ENCODE data around the gene EIF1.
A peak's percentile ranks its signal among the peaks of the same experiment; 100 is the strongest.

EIF1 gene

DNA sequence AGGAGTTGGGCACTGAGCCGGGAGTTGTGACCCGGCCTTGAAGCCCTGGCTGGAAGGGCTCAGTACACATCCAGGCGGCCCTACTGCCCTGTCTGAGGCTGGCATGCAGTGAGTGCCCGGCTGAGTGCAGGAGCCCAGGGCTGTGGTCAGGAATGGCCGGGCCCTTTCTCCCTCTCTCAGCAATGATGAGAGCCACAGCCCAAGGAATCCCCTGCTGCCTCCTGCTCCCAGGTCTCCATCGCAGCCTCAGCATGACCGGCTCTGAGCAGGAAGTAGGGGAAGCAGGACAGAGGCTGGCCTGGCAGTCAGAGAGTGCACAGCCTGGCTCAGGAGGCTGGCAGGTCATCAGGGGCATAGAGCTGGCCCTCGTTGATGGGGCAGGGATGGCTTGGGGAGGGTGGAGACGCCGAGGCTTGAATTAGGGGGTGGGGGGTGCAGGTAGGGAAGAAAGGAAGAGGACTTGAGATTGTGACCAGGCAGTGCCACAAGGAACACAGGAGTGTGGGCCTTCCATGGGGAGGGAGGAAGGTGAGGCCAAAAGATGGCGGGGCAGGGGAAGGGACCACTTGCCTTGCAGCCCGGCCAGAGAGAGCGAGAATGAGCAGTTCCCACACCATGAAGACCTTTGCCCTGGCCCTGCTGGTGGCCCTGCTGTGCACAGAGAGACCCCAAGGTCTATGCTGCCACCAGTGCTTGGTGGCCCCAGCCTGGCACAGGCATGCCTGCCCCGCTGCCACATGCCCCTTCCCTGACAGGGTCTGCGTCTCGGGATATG, 32.2 kb upstream of the EIF1 start:
- DNase-seq: no peak
- Histone ChIP-seq H3K27ac (ENCODE audit: insufficient read depth, low read length, poor library complexity, severe bottlenecking) (no peak overlapping the region), H3K4me1 (ENCODE audit: control insufficient read depth, insufficient read depth, low read length, poor library complexity, severe bottlenecking) (no peaks in the 10 kb centered on the region)

DNA sequence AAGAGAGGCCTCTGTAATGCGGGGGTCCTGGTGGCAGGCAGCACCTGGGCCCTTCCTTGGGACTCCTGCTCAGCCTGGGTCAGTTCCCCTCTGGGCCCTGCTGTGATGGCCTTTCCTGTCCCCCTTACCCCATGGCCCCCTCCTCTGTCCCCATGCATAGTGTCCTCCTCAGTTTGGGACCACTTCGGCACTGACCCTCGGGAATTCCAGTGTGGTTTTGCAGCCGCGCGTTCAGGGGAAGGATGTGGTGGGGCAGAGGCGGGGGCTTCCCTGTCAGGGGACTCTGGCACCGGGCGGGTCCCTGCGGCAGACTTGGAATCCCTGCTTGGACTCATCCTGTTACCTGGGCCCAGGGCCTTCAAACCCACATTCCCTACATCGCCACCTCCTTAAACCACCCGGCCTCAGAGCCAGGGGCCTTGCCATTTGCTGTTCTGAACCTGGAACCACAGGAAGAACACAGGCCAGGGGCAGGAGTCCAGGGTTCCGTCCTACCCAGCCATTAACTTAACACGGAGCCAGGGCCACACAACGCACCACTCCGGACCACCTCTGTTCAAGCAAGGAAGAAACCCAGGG, 31.4 kb upstream of the EIF1 start:
- Histone ChIP-seq H3K4me1 (ENCODE audit: control insufficient read depth, insufficient read depth, low read length, poor library complexity, severe bottlenecking) (no peaks in the 10 kb centered on the region), H3K9me3 (ENCODE audit: control insufficient read depth, low read length) (no peaks in the 10 kb centered on the region), H3K27ac (ENCODE audit: insufficient read depth, low read length, poor library complexity, severe bottlenecking) (no peak overlapping the region), H3K27me3 (replicated peaks; ENCODE audit: control insufficient read depth, insufficient read depth, low read length, poor library complexity, severe bottlenecking) (no peaks in the 10 kb centered on the region), H3K4me3 (ENCODE audit: insufficient read depth, low read depth, low read length, poor library complexity, severe bottlenecking) (no peak overlapping the region), H3K36me3 (ENCODE audit: control insufficient read depth, insufficient read depth, low read length) (no peaks in the 10 kb centered on the region)
- DNase-seq: no peak

More for the DNA sequence above, 32.2 kb upstream of the EIF1 start:
- Histone ChIP-seq H3K9me3 (ENCODE audit: control insufficient read depth, low read length) (no peaks in the 10 kb centered on the region), H3K36me3 (ENCODE audit: control insufficient read depth, insufficient read depth, low read length) (no peaks in the 10 kb centered on the region), H3K4me3 (ENCODE audit: insufficient read depth, low read depth, low read length, poor library complexity, severe bottlenecking) (no peak overlapping the region), H3K27me3 (replicated peaks; ENCODE audit: control insufficient read depth, insufficient read depth, low read length, poor library complexity, severe bottlenecking) (no peaks in the 10 kb centered on the region)

DNA sequence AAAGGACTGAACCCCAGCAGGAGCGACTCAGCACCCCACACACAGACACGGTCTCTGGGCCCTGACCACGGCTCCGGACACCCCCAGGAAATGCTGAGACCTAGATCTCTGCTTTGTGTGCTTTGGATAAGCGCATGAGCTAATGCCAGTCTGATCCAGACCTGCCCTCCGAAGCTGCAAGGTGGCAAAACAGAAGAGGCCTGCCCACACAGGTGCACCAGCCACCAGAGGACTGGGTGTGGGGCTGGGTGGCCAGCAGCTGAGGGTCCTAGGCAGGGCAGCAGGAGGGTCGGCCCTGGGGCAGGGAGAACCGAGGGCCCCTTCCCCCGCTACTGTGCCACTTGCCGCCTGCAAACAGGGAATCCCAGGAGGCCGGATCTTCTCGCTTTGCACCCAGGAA, 30.7 kb upstream of the EIF1 start:
- Histone ChIP-seq H3K9me3 (ENCODE audit: control insufficient read depth, low read length) (no peaks in the 10 kb centered on the region), H3K27me3 (replicated peaks; ENCODE audit: control insufficient read depth, insufficient read depth, low read length, poor library complexity, severe bottlenecking) (no peaks in the 10 kb centered on the region), H3K4me3 (ENCODE audit: insufficient read depth, low read depth, low read length, poor library complexity, severe bottlenecking) (no peak overlapping the region), H3K4me1 (ENCODE audit: control insufficient read depth, insufficient read depth, low read length, poor library complexity, severe bottlenecking) (peaks cover 1% of the 10 kb centered on the region), H3K27ac (ENCODE audit: insufficient read depth, low read length, poor library complexity, severe bottlenecking) (no peak overlapping the region), H3K36me3 (ENCODE audit: control insufficient read depth, insufficient read depth, low read length) (no peaks in the 10 kb centered on the region)
- no peak for DNase-seq

DNA sequence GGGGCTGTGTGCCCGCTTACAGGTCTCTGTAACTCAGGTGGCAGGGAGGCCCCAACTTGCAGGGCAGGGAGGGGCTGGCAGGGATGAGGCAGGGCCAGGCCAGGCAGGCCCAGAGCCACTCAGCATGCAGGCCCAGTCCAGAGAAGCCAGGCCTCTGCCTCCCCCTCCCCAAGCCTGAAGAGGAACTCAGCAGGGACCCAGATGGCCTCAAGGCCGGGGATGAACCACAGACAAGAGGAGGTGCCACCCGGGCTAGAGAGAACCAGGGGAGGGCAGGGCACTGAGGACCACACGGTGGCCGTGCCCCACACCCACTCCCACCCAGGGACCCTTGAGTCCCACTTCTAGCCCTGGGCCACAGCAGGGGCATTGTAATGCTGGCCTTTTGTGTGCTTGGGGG, 29.8 kb upstream of the EIF1 start:
- Histone ChIP-seq H3K27ac (ENCODE audit: insufficient read depth, low read length, poor library complexity, severe bottlenecking) (no peak overlapping the region), H3K36me3 (ENCODE audit: control insufficient read depth, insufficient read depth, low read length) (no peaks in the 10 kb centered on the region), H3K4me1 (ENCODE audit: control insufficient read depth, insufficient read depth, low read length, poor library complexity, severe bottlenecking) (peaks cover 2% of the 10 kb centered on the region), H3K4me3 (ENCODE audit: insufficient read depth, low read depth, low read length, poor library complexity, severe bottlenecking) (no peak overlapping the region), H3K9me3 (ENCODE audit: control insufficient read depth, low read length) (no peaks in the 10 kb centered on the region), H3K27me3 (replicated peaks; ENCODE audit: control insufficient read depth, insufficient read depth, low read length, poor library complexity, severe bottlenecking) (no peaks in the 10 kb centered on the region)
- no peak for DNase-seq

DNA sequence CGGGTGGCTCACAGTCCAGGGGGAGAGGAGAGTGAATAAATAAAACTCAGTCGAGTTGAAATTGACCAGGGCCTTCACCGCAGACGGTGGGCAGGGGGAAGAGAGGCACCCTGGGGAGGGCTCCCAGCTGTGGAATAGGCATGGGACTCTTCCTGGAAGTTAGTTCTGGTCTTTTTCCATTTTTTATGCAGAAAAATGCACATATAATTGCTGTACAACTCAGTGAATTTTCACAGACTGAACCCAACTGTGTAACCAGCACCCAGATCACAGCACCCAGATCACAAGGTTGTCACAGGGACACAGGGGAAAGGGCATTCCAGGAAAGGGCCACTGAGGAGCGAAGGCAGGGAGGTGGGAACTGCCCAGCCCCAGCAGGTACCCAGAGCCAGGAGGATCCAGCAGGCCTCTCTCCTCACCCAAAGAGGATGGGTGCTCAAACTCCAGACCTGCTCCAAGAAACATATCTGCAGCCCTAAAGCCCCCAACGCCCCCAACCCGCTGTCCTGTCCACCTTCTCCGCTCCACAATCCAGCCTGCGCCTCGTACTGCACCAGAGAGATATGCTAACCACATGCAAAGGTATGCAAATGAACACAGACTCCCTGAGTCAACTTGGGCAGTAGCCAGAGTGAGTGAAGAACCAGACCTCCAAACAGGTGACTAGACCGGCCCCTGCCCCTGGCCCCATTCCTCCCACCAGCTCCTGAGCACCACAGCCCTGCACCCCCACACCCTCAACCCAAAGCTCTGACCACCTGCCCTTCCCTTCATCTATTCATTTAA, 29.1 kb upstream of the EIF1 start:
- Histone ChIP-seq H3K4me3 (ENCODE audit: insufficient read depth, low read depth, low read length, poor library complexity, severe bottlenecking) (no peak overlapping the region), H3K27me3 (replicated peaks; ENCODE audit: control insufficient read depth, insufficient read depth, low read length, poor library complexity, severe bottlenecking) (no peaks in the 10 kb centered on the region), H3K4me1 (ENCODE audit: control insufficient read depth, insufficient read depth, low read length, poor library complexity, severe bottlenecking) (peaks cover 2% of the 10 kb centered on the region), H3K9me3 (ENCODE audit: control insufficient read depth, low read length) (no peaks in the 10 kb centered on the region), H3K36me3 (ENCODE audit: control insufficient read depth, insufficient read depth, low read length) (no peaks in the 10 kb centered on the region), H3K27ac (ENCODE audit: insufficient read depth, low read length, poor library complexity, severe bottlenecking) (no peak overlapping the region)
- no peak for DNase-seq

DNA sequence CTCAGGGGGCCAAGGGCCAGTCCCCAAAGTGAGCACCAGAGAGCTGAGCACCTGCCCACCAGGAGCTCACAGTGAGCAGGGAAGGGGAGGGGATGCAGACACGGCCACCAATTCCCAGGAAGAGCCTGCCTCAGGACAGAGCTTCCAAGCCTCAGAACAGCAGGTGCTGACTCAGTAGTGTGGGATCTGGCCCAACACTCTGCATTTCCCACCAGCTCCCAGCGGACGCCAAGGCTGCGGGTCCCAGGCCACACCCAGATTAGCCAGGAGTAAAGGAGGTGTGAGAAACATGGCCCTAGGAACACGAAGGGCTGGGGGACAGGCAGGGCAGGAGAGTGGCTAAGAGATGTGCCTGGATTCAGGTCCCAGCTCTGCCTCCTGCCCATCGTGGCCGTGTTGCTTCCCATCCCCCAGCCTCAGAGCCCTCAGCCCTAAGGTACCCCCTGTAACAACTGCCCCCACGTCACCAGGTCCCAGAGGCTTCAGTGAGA, 28.4 kb upstream of the EIF1 start:
- DNase-seq: no peak
- Histone ChIP-seq H3K9me3 (ENCODE audit: control insufficient read depth, low read length) (no peaks in the 10 kb centered on the region), H3K36me3 (ENCODE audit: control insufficient read depth, insufficient read depth, low read length) (no peaks in the 10 kb centered on the region), H3K27ac (ENCODE audit: insufficient read depth, low read length, poor library complexity, severe bottlenecking) (no peak overlapping the region), H3K27me3 (replicated peaks; ENCODE audit: control insufficient read depth, insufficient read depth, low read length, poor library complexity, severe bottlenecking) (no peaks in the 10 kb centered on the region), H3K4me3 (ENCODE audit: insufficient read depth, low read depth, low read length, poor library complexity, severe bottlenecking) (no peak overlapping the region), H3K4me1 (ENCODE audit: control insufficient read depth, insufficient read depth, low read length, poor library complexity, severe bottlenecking) (peaks cover 5% of the 10 kb centered on the region)

DNA sequence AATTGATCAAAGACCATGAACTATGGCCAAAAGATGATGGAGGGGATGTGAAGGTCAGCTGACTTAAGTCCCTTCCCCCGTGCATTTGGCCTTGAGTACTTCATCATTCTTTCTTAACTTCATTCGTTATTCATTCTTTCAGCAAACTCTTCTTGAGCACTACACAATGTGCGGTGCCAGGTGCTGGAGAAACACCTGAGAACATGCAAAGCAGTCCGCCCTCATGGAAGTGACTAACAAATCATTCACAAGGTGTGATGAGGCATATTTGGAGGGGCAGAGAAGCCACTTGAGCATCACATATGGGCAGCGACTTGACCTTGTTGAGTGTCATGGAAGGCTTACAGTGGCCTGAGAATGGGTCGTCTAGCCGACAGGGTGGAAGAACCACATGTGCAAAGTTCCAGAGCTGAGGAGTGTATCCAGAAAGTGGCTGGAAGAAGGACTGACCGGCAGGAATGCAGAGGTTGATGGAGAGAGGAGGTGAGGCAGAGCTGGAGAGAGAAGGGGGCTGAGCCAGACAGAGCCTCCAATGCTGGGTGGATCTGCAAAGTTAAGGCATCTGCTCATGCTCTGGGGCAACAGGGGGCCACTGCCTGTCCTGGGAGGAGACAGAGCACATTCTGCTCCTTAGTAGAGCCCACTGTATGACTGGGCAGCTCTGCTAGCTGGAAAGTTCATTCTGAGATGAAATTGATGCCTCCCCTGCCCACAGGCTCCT, 25.1 kb upstream of the EIF1 start:
- H3K4me3 ChIP-seq (ENCODE audit: insufficient read depth, low read depth, low read length, poor library complexity, severe bottlenecking): no peak overlapping the region
- no peak for DNase-seq
- no peaks in the 10 kb centered on the region for H3K36me3 ChIP-seq (ENCODE audit: control insufficient read depth, insufficient read depth, low read length)
- no peaks in the 10 kb centered on the region for H3K9me3 ChIP-seq (ENCODE audit: control insufficient read depth, low read length)
- H3K4me1 ChIP-seq (ENCODE audit: control insufficient read depth, insufficient read depth, low read length, poor library complexity, severe bottlenecking): peaks cover 18% of the 10 kb centered on the region
- no peaks in the 10 kb centered on the region for H3K27me3 ChIP-seq (replicated peaks; ENCODE audit: control insufficient read depth, insufficient read depth, low read length, poor library complexity, severe bottlenecking)
- no peak overlapping the region for H3K27ac ChIP-seq (ENCODE audit: insufficient read depth, low read length, poor library complexity, severe bottlenecking)

DNA sequence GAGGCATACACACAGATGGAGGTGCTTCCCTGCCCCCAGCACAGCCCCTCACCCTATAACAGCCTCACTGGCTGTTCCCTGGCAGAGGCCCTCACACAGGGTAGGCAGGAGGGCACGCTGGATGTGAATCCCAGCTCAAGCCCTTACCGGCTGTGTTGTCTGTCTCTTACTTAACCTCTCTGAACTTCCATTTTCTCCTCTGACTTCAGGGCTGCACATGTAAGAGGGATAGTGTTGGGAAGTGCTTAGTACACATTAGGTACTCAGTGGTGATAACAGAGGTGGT, 24.6 kb upstream of the EIF1 start:
- peaks cover 18% of the 10 kb centered on the region for H3K4me1 ChIP-seq (ENCODE audit: control insufficient read depth, insufficient read depth, low read length, poor library complexity, severe bottlenecking)

DNA sequence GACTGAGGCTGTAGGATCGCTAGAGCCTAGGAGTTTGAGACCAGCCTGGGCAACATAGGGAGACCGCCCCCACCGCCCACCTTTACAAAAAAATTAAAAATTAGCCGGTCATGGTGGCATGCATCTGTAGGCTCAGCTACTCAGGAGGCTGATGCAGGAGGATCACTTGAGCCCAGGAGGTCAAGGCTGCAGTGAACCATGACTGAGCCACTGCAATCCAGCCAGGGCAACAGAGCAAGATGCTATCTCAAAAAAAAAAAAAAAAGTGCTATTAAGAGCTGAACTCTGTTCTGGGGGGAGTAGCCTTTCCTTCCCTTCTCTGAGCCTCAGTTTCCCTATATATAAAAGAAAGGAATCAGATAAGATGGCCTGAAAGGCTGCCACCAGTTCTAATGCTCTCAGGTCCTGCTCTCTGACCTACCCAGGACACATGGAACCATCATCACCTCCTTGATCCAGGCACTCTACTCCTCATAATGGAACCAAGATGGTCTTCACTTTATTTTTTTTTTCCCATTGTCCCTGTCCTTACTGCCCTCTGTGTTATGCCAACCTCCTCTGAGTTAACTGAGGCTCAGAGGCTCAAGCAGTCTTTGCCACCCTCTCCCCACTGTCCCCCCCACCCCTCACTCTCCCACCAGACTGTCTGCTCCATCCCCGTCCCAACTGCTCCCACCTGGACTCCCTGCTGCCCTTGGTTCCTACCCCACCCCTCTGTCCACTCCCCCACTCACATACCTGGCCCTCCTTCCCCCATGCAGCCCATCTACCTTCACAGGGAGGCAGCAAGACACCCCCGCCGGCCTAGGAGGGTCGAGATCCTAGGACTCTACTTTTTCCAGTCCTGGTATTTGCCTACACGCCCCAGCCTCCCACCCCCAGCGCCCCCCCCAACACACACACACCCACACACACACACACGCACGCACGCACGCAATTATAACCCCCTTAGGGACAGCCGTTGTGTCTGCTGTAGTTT, 23.8 kb upstream of the EIF1 start:
- H3K27ac ChIP-seq (ENCODE audit: insufficient read depth, low read length, poor library complexity, severe bottlenecking): peak overlapping the region; percentile 99
- H3K36me3 ChIP-seq (ENCODE audit: control insufficient read depth, insufficient read depth, low read length): no peaks in the 10 kb centered on the region
- H3K4me3 ChIP-seq (ENCODE audit: insufficient read depth, low read depth, low read length, poor library complexity, severe bottlenecking): peak overlapping the region; percentile 63
- no peak for DNase-seq
- H3K9me3 ChIP-seq (ENCODE audit: control insufficient read depth, low read length): no peaks in the 10 kb centered on the region
- peaks cover 18% of the 10 kb centered on the region for H3K4me1 ChIP-seq (ENCODE audit: control insufficient read depth, insufficient read depth, low read length, poor library complexity, severe bottlenecking)
- no peaks in the 10 kb centered on the region for H3K27me3 ChIP-seq (replicated peaks; ENCODE audit: control insufficient read depth, insufficient read depth, low read length, poor library complexity, severe bottlenecking)

More for the DNA sequence above, 24.6 kb upstream of the EIF1 start:
- Histone ChIP-seq H3K27me3 (replicated peaks; ENCODE audit: control insufficient read depth, insufficient read depth, low read length, poor library complexity, severe bottlenecking) (no peaks in the 10 kb centered on the region), H3K9me3 (ENCODE audit: control insufficient read depth, low read length) (no peaks in the 10 kb centered on the region), H3K36me3 (ENCODE audit: control insufficient read depth, insufficient read depth, low read length) (no peaks in the 10 kb centered on the region), H3K4me3 (ENCODE audit: insufficient read depth, low read depth, low read length, poor library complexity, severe bottlenecking) (no peak overlapping the region), H3K27ac (ENCODE audit: insufficient read depth, low read length, poor library complexity, severe bottlenecking) (no peak overlapping the region)
- no peak for DNase-seq
